Mesodermal cell (in vitro differentiated cells): ENCODE data around the gene PHOSPHO2. TPM values are rescaled to one million over a fixed set of nuclear protein-coding genes. Genes with fewer than 3 reads are reported as not detected.
A peak's percentile ranks its signal among the peaks of the same experiment; 100 is the strongest.

Source experiments
- H3K27ac ChIP-seq: 2 replicates; pipeline ENCODE4 v1.7.0; 2013; ENCODE audit warnings: mild to moderate bottlenecking, low read depth, low read length, moderate library complexity; ENCODE audit not compliant: severe bottlenecking
- H3K36me3 ChIP-seq: 2 replicates; pipeline ENCODE4 v1.7.1; 2013; ENCODE audit warnings: mild to moderate bottlenecking, low read length, moderate library complexity; ENCODE audit not compliant: control insufficient read depth, insufficient read depth
- H3K4me1 ChIP-seq: one replicate; pipeline ENCODE4 v1.7.1; 2013; ENCODE audit warnings: mild to moderate bottlenecking, low read length; ENCODE audit not compliant: insufficient read depth, control insufficient read depth, poor library complexity, severe bottlenecking
- H3K4me3 ChIP-seq: 2 replicates; pipeline ENCODE4 v1.7.0; 2013; ENCODE audit warnings: low read length, control low read depth, mild to moderate bottlenecking; ENCODE audit not compliant: insufficient read depth, poor library complexity, severe bottlenecking; ENCODE audit errors: extremely low read depth
- H3K9me3 ChIP-seq: 2 replicates; pipeline ENCODE4 v1.7.1; 2013; ENCODE audit warnings: mild to moderate bottlenecking, low read length, moderate library complexity; ENCODE audit not compliant: control insufficient read depth
- WGBS, 2 experiments: methylation state at CpG; one replicate each; pipeline ENCODE4 v1.1.5; 2013; ENCODE audit warnings: missing lambda C conversion rate in 2 of 2; ENCODE audit not compliant: insufficient coverage in 2 of 2; 5-methylcytosine and 5-hydroxymethylcytosine counted together
- polyA plus RNA-seq, 2 experiments: library from polyadenylated mRNA; stranded (reverse); fragments of 50-300 nt; gene quantifications; one replicate each; pipeline ENCODE4 v1.2.3, GENCODE V29; 2013

Gene PHOSPHO2, protein sequence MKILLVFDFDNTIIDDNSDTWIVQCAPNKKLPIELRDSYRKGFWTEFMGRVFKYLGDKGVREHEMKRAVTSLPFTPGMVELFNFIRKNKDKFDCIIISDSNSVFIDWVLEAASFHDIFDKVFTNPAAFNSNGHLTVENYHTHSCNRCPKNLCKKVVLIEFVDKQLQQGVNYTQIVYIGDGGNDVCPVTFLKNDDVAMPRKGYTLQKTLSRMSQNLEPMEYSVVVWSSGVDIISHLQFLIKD
- 2.5 TPM for polyA plus RNA-seq (2013, experiment 1 of 2)
- 3.3 TPM for polyA plus RNA-seq (2013, experiment 2 of 2)

DNA sequence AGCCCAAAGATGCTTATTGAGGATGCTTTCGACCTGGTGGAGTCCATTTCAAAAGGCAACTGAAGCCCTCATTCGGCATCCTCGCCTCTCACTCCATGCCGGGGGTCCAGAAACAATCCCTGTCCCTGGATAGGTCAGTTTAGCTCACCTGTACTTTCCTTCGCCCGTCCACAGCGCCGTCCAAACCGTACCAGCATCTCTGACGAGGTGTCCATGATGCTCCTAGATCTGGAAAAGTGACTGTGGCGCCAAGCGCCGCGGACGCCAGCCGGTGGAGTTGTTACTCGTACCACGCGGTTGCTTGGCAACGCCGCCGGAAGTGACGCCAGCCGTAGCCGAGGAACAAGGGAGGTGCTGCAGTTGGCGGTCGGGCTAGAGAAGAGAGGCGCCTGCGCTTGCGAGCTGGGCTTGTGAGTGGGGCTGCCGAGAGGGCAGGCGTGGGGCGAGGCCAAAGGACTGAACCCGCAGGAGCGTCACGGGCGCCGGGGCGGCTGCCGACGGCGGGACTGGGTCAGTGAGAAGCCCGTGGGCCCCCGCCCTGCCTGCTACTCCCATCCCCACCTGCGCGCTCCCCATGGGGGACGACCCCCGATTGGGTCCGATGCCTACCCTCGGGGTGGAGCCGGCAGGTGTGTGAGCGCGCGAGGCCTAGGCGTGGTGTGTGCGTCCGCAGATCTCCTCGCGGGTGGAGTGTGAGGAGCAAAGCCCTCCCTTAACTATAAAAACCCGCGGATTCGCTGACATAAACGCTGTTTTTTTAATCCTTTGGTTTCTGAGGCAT is at the start of gene PHOSPHO2, which contains the start of gene CFAP210:
Gene PHOSPHO2, plus strand, starts transcription at position 357 of the 781 bp plus-strand sequence. CDS start 6,503 bp downstream, outside the sequence.
Gene CFAP210, minus strand, starts transcription at position 293 of the 781 bp plus-strand sequence. Its CDS starts 78 bp downstream, at position 215.
- Histone ChIP-seq H3K4me3 (peak within 1 kb of the TSS; percentile 56), H3K9me3 (no peaks in the 10 kb centered on the region), H3K4me1 (no peaks in the 10 kb centered on the region), H3K27ac (peak within 1 kb of the TSS; percentile 89), H3K36me3 (no peaks in the 10 kb centered on the region)
- 0 to 1% methylated on average over 33 to 44 of the region's 63 CpGs for WGBS, 2 experiments

DNA sequence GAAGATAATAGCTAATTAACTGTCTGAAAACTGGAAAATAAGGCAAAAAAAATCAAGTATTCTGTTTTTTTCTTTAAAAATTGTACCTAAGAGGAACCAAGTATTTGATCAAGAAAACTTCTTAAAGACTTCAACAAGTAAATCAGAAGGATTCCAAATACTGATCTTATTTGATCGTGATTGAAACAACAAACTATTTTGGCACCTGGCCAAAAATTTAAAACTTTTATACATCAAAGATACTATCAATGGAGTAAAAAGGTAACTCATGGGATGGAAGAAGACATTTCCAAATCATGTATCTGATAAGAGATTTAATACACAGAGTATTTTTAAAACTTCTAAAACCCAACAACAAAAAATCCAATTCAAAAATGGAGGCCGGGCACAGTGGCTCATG is 46.8 kb upstream of the PHOSPHO2 start:
- H3K4me3 ChIP-seq: no peak overlapping the region
- H3K36me3 ChIP-seq: no peaks in the 10 kb centered on the region
- no peaks in the 10 kb centered on the region for H3K9me3 ChIP-seq
- WGBS, 2 experiments: 100% methylated on average over 1 of the region's 2 CpGs
- no peak overlapping the region for H3K27ac ChIP-seq
- H3K4me1 ChIP-seq: no peaks in the 10 kb centered on the region

DNA sequence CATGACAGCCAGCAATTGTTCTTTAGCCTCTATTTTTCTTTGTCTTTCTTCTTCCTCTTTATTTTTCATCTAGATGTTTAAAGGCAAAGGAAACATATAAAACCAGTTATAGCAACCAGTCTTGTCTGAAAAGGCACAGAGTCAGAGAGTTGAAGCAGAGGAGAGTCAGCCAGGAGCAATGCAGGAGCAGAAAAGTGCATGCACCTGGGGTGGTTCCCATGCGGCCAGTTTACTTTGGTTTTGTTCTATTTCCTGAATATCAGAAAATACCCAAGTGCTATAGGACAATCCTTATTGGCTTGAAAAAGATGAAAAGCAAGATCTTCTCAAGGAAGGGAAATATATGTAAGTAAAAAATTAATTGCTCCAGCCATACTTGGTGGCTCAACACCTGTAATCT is 45.0 kb upstream of the PHOSPHO2 start:
- H3K4me3 ChIP-seq: no peak overlapping the region
- 100% methylated on average over 1 of the region's 1 CpG; no CpG with 5 or more reads in 1 of the 2 experiments for WGBS, 2 experiments

DNA sequence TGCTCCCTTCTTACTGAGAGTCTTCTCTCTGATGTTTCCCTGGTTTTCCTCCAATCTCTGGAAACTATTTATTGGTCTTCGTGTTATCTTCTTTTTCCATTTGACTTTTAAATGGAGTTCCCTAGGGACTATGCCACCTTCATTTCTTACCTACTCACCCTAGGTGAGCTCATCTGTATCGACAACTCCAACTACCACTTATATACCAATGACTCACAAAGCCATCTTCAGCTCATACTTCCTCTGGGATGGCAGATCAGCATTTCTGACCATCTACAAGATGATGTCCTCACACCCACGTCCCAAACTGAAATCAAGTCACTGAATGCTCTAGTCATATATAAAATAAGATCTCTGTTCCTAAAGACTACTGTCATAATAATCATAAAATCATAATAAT is 40.6 kb upstream of the PHOSPHO2 start:
- Histone ChIP-seq H3K9me3 (no peaks in the 10 kb centered on the region), H3K36me3 (no peaks in the 10 kb centered on the region), H3K4me1 (no peaks in the 10 kb centered on the region), H3K4me3 (no peak overlapping the region), H3K27ac (no peak overlapping the region)
- WGBS, 2 experiments: 71 to 83% methylated on average over 2 of the region's 3 CpGs

More for the DNA sequence above, 45.0 kb upstream of the PHOSPHO2 start:
- Histone ChIP-seq H3K4me1 (no peaks in the 10 kb centered on the region), H3K27ac (no peak overlapping the region), H3K36me3 (no peaks in the 10 kb centered on the region), H3K9me3 (no peaks in the 10 kb centered on the region)

DNA sequence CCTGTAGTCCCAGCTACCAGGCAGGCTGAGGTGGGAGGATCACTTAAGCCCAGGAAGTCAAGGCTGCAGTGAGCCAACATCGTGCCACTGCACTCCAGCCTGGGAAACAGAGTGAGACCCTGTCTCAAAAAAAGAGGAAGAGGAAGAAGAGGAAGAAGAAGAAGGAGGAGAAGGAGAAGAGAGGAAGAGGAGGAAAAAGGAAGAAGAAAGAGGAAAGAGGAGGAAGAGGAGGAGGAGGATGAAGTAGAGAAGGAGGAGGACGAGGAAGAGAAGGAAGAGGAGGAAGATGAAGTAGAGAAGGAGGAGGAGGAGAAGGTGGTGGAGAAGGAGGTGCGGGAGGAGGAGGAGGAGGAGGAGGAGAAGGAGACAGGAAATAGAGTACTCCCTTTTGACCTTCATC is 38.1 kb upstream of the PHOSPHO2 start:
- Histone ChIP-seq H3K27ac (no peak overlapping the region), H3K9me3 (no peaks in the 10 kb centered on the region), H3K4me1 (no peaks in the 10 kb centered on the region), H3K36me3 (no peaks in the 10 kb centered on the region), H3K4me3 (no peak overlapping the region)
- WGBS, 2 experiments: 63 to 90% methylated on average over 2 to 3 of the region's 3 CpGs

DNA sequence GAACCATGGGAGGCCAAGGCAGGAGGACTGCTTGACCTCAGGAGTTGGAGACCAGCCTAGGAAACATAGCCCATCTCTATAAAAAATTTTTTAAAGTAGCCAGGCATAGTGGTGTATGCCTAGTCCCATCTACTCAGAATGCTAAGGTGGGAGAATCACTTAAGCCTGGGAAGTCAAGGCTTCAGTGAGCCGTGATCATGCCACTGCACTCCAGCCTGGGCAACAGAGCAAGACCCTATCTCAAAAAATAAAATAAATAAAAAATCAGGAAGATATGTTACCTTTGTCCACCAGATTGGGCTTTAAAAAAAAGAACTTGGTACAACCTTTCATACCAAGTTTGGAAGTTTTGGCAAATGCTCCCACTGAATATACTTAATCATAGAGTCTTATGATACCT is 35.4 kb upstream of the PHOSPHO2 start:
- no CpG with 5 or more reads among the region's 1 CpG for WGBS, 2 experiments
- no peaks in the 10 kb centered on the region for H3K4me1 ChIP-seq
- no peaks in the 10 kb centered on the region for H3K36me3 ChIP-seq
- H3K27ac ChIP-seq: no peak overlapping the region
- H3K4me3 ChIP-seq: no peak overlapping the region
- no peaks in the 10 kb centered on the region for H3K9me3 ChIP-seq

DNA sequence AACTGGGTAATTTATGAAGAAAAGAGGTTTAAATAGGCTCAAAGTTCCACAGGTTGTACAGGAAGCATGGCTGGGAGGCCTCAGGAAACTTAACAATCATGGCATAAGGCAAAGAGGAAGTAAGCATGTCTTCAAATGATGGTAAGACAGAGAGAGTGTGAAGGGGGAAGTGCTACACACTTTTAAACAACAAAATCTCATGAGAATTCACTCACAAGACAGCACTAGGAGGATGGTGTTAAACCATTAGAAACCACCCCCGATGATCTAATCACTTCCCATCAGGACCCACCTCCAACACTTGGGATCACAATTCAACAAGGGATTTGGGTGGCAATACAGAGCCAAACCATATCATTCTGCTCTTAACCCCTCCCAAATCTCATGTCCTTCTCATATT is 34.9 kb upstream of the PHOSPHO2 start:
- Histone ChIP-seq H3K27ac (no peak overlapping the region), H3K9me3 (no peaks in the 10 kb centered on the region), H3K36me3 (no peaks in the 10 kb centered on the region), H3K4me1 (no peaks in the 10 kb centered on the region), H3K4me3 (no peak overlapping the region)
- 75 to 100% methylated on average over 1 of the region's 1 CpG for WGBS, 2 experiments

DNA sequence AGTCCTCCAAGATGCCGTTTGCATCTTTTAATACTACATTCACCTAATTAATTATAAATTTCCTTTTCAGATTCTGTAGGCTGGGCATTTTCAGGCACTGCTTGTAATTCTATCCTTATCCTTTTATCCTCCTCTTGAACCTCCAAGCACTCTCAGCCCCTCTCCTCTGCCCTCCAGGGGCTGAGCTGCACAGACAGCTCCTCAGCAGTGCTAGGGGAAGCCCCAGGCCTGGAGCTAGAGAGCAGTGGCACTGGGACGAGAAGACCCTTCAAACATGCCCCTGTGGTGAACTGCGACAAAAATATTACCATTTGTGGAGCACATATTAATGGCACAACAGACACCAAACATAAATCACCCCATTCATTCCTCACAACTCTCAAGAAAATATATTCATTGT is 33.0 kb upstream of the PHOSPHO2 start:
- Histone ChIP-seq H3K27ac (no peak overlapping the region), H3K36me3 (no peaks in the 10 kb centered on the region), H3K9me3 (no peaks in the 10 kb centered on the region), H3K4me3 (no peak overlapping the region), H3K4me1 (peaks cover 8% of the 10 kb centered on the region)
- WGBS, 2 experiments: 85 to 94% methylated on average over 2 to 3 of the region's 3 CpGs

DNA sequence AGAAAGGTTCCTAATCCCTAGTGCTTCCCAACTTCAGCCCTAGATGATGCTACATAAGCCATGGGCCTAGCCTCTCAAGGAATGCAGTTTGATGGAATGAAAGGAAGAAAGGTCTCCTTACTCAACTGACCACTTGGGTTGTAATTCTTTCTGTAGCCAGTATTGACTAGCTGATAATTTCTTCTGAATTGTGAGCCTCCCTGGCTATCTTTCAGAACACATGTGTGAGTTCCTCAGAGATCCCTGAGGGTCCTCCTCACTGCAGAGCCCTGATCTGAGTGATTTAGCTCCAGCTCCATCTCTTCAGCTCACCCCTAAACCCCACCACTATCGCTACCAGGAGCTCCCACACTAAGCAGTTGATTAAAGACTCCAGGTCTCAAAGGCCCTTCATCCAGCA is 31.5 kb upstream of the PHOSPHO2 start:
- no peak overlapping the region for H3K27ac ChIP-seq
- H3K9me3 ChIP-seq: no peaks in the 10 kb centered on the region
- H3K4me3 ChIP-seq: no peak overlapping the region
- H3K36me3 ChIP-seq: no peaks in the 10 kb centered on the region
- H3K4me1 ChIP-seq: peaks cover 8% of the 10 kb centered on the region
- 94 to 100% methylated on average over 1 of the region's 1 CpG for WGBS, 2 experiments

DNA sequence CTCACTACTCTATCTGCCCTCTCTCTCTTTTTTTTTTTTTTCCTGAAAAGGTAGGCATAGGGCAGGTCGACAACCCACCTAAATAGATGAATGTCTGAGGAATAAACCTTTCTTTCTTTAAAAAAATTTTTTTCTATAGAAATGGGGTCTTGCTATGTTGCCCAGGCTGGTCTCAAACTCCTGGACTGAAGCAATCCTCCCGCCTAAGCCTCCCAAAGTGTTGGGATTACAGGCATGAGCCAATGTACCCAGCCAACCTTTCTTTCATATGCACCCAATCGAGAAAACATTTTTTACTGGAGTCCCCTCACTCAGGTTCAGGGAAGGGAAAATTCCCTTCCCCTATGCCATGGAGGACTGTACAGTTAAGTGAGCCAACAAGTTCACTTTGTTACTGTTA is 31.0 kb upstream of the PHOSPHO2 start:
- Histone ChIP-seq H3K4me3 (no peak overlapping the region), H3K4me1 (peaks cover 8% of the 10 kb centered on the region), H3K9me3 (no peaks in the 10 kb centered on the region), H3K36me3 (no peaks in the 10 kb centered on the region), H3K27ac (no peak overlapping the region)
- WGBS, 2 experiments: 100% methylated on average over 1 to 2 of the region's 3 CpGs

DNA sequence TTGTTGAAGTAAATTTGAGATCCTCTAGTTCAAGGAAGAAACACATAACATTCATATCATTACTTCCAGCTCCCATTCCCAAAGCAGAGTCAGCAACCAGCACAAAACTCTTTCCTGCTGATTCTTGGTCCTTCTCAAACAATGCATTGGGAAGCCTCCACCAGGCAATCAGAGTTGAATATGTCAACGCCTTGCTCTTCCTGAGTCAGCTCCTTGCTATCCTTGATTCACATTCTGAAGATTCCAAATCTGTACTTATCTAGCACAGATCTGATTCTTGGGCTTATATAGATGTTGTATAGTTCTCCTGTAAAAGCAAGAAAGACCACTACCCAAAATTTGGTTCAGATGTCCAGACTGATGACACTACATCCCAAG is 29.7 kb upstream of the PHOSPHO2 start:
- 88% methylated on average over 1 of the region's 1 CpG; no CpG with 5 or more reads in 1 of the 2 experiments for WGBS, 2 experiments
- peak overlapping the region; percentile 3 for H3K27ac ChIP-seq
- H3K36me3 ChIP-seq: no peaks in the 10 kb centered on the region
- no peaks in the 10 kb centered on the region for H3K9me3 ChIP-seq
- no peak overlapping the region for H3K4me3 ChIP-seq
- peaks cover 8% of the 10 kb centered on the region for H3K4me1 ChIP-seq
